Left ventricle myocardium inferior (tissue), 1 donor: ENCODE results near the gene PLD5. TPM values are rescaled to one million over a fixed set of nuclear protein-coding genes. Genes with fewer than 3 reads are reported as not detected.
"Not testable (repeated sequence)": the region's sequence is repeated elsewhere in the genome, so short reads cannot be mapped to it uniquely, and the experiment has no call there.

Source experiments
- DNase-seq: peaks from one replicate; pipeline ENCODE4 v3.0.0-alpha.2; 2020
- H3K27ac ChIP-seq: fragments of 200-600 bp; replicated peaks from 2 replicates; pipeline ENCODE4 v1.8.0; 2021
- H3K27me3 ChIP-seq: fragments of 200-600 bp; 2 replicates; pipeline ENCODE4 v1.8.0; 2021; ENCODE audit warnings: low read depth
- H3K36me3 ChIP-seq: fragments of 200-600 bp; 2 replicates; pipeline ENCODE4 v1.8.0; 2021
- H3K4me1 ChIP-seq: fragments of 200-600 bp; 2 replicates; pipeline ENCODE4 v1.8.0; 2021
- H3K4me3 ChIP-seq: fragments of 200-600 bp; 2 replicates; pipeline ENCODE4 v1.8.0; 2021; ENCODE audit warnings: mild to moderate bottlenecking, moderate library complexity
- H3K9me3 ChIP-seq: fragments of 200-600 bp; replicated peaks from 2 replicates; pipeline ENCODE4 v1.8.0; 2021
- intact Hi-C: fragments of 100-400 bp; cut with micrococcal nuclease; formaldehyde crosslinking; loops from one replicate; pipeline ENCODE4 v1.11.0; 2022
- total RNA-seq: library from RNA; stranded (reverse); fragmentation: NEBNext Ultra II Directional; extraction: Animal tissue kit (Norgen Biotek cat#: 25700); gene quantifications from one replicate; pipeline ENCODE4 v1.2.1, GENCODE V29; 2021
- TF ChIP-seq, protein P1 (sequence below): fragments of 200-600 bp; IDR thresholded peaks from 2 replicates; pipeline ENCODE4 v1.8.0; 2021; ENCODE audit warnings: antibody characterized with exemption, mild to moderate bottlenecking, borderline replicate concordance
- donor health status: DM: no; HTN: yes; CAD: no; lungs with severe emphysema.

The PLD5 gene
- total RNA-seq, 1 donor from 2014 or later, result 0.11 TPM

DNA sequence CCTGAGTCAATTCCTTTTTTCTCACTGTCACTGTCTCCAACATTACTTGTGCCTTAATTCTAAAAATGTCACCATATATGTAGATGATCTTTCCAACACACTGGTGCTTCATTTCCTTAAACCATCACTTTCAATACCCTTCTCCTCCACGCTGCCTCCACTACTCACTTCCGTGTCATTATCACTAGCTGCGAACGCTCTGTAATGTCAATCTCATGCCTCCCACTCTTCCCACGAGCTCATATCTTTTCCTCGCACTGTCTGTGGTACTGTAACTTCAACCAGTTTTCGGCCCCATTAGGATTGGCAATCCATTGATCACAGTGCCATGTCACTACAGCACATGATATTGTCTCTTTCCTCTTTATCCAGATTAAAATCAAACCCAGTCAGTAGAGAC lies 61.6 kb downstream of the PLD5 start:
- Histone ChIP-seq H3K27me3 (peaks cover 11% of the 10 kb centered on the region), H3K4me3 (no peak overlapping the region), H3K9me3 (no peaks in the 10 kb centered on the region), H3K4me1 (no peaks in the 10 kb centered on the region), H3K36me3 (no peaks in the 10 kb centered on the region), H3K27ac (no peak overlapping the region)
- TF ChIP-seq, protein P1, sequence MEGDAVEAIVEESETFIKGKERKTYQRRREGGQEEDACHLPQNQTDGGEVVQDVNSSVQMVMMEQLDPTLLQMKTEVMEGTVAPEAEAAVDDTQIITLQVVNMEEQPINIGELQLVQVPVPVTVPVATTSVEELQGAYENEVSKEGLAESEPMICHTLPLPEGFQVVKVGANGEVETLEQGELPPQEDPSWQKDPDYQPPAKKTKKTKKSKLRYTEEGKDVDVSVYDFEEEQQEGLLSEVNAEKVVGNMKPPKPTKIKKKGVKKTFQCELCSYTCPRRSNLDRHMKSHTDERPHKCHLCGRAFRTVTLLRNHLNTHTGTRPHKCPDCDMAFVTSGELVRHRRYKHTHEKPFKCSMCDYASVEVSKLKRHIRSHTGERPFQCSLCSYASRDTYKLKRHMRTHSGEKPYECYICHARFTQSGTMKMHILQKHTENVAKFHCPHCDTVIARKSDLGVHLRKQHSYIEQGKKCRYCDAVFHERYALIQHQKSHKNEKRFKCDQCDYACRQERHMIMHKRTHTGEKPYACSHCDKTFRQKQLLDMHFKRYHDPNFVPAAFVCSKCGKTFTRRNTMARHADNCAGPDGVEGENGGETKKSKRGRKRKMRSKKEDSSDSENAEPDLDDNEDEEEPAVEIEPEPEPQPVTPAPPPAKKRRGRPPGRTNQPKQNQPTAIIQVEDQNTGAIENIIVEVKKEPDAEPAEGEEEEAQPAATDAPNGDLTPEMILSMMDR, result no peak
- DNase-seq, result no peak
- intact Hi-C loops, result loop anchor here (10.0 kb wide), 1 partner anchor 862 kb away; no protein-coding TSS in a partner anchor

DNA sequence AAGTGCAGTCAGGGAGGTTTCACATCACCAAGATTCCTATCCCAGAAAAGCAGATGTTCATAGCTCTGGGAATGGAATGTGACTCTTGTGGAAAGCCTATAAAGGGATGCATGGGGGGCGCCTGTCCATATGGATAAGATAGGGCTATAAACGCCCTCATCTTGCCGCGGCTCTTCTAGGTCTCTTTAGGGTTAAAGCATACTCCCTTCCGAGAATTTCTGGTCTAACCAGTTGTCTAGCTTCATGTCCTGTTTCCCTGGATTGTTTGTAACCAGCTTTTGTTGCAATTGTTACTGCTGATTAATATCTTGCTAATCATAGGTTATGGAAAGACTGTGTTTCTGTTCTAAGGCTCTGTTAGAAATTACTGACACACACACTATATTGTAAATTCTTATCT lies 64.8 kb downstream of the PLD5 start:
- not testable (repeated sequence) for H3K9me3 ChIP-seq, H3K4me1 ChIP-seq, H3K27ac ChIP-seq, H3K36me3 ChIP-seq, H3K4me3 ChIP-seq, DNase-seq
- peaks cover 38% of the 10 kb centered on the region for H3K27me3 ChIP-seq
- intact Hi-C loops, result loop anchor here (10.0 kb wide), 1 partner anchor 865 kb away; no protein-coding TSS in a partner anchor

DNA sequence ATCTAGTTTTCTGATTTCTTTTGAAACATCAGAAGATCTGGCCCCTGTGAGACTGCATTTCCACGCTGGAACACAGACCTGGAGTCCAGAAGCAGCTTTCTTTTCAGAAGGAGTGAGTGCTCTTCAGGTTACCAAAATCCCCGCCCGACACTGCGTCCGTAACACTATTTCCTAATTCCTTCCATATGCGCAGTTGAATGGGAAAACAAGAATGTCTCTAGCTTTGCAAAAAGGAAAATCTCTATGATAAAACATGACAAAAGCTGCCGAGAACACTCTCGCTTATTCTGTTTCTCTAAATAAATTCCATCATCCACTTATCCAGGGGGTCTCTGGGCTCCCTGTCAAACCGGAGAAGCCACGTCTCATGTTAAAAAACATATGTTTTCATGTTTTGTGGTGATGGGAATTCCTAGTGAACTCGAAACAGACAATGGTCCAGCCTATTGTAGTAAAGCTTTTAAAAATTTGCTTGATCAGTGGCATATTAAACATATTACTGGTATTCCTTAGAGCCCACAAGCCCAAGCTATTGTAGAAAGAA lies 67.7 kb downstream of the PLD5 start:
- TF ChIP-seq, protein P1, result no peak
- intact Hi-C loops, result no loop called here
- Histone ChIP-seq H3K27me3 (peaks cover 56% of the 10 kb centered on the region), H3K36me3 (no peaks in the 10 kb centered on the region), H3K4me1 (no peaks in the 10 kb centered on the region), H3K9me3 (no peaks in the 10 kb centered on the region), H3K27ac (no peak overlapping the region), H3K4me3 (no peak overlapping the region)
- no peak for DNase-seq

DNA sequence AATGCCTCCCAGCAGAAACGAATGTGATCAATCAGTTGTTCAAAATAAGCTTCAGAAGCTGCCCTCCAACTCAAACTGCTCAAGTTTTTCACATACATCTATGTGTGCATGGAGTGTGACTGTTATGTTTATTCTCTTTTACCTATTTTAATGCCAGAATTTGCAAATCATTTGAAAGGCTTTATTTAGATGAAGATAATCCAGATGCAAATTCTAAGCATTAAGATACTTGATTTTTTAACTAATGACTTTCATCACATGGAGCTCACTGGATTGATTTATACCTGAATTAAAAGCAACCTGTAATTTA lies 69.5 kb downstream of the PLD5 start:
- no peak for DNase-seq
- intact Hi-C loops, result no loop called here

DNA sequence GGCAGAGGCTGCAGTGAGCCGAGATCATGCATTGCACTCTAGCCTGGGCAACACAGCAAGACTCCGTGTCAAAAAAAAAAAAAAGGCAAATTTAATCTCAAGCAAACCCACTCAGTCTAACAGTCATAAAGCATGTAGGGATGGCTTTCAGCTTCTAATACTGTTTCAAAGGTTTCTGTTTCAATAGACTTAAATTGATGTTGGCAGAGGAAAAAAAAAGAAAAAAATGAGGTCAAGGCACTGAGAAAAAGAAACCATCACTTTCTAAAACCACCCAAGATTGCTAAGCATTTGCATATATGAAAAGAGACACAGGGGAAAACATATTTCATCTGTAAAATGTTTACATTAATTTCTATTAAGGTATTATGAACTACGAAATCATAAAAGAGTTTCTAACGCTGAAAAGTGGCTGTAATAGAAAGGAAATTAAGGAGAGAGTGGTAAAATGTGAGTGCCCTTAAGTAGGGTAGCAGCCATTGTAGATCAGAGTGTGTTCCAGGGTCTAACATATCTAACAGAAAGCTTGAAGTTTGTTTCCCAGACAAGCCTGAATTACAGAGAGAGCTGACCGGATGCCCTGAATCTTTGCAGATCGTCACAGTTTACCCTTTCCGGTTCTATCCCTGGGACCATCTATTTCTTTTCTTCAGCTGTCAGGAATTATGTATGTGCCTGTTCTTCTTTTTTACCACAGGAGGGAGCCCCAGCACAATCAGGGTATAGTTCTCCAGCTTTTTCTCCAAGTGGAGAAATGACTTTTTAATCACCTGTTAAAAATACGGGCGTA lies 70.0 kb downstream of the PLD5 start:
- no peak for DNase-seq
- no peaks in the 10 kb centered on the region for H3K4me1 ChIP-seq
- H3K27me3 ChIP-seq, result peaks cover 76% of the 10 kb centered on the region
- intact Hi-C loops, result no loop called here
- TF ChIP-seq, protein P1, result peak; percentile 75
- no peaks in the 10 kb centered on the region for H3K36me3 ChIP-seq
- no peak overlapping the region for H3K27ac ChIP-seq
- no peaks in the 10 kb centered on the region for H3K9me3 ChIP-seq
- no peak overlapping the region for H3K4me3 ChIP-seq

More for the DNA sequence above, 69.5 kb downstream of the PLD5 start:
- Histone ChIP-seq H3K4me1 (no peaks in the 10 kb centered on the region), H3K27ac (no peak overlapping the region), H3K36me3 (no peaks in the 10 kb centered on the region), H3K4me3 (no peak overlapping the region), H3K9me3 (no peaks in the 10 kb centered on the region), H3K27me3 (peaks cover 70% of the 10 kb centered on the region)
- TF ChIP-seq, protein P1, result no peak

DNA sequence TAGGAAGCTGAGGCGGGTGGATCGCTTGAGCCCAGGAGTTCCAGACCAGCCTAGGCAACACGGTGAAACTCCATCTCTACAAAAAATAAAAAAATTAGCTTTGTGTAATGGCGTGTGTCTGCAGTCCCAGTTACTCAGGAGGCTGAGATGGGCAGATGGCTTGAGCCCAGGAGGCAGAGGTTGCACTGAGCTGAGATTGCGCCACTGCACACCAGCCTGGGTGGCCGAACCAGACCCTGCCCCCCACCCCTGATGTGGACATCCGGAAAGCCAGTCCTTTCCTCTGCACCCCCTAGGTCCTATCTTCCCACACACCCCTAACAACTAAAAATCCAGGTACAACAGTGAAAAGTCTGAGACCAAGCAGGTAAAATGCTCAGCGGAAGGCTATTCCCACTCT lies 71.9 kb downstream of the PLD5 start:
- Histone ChIP-seq H3K4me1 (no peaks in the 10 kb centered on the region), H3K27me3 (peaks cover 87% of the 10 kb centered on the region), H3K9me3 (no peaks in the 10 kb centered on the region), H3K27ac (no peak overlapping the region), H3K4me3 (no peak overlapping the region), H3K36me3 (no peaks in the 10 kb centered on the region)
- TF ChIP-seq, protein P1, result no peak
- DNase-seq, result no peak
- intact Hi-C loops, result no loop called here
